Measurements from ENCODE around the gene NEUROG2.

DNA sequence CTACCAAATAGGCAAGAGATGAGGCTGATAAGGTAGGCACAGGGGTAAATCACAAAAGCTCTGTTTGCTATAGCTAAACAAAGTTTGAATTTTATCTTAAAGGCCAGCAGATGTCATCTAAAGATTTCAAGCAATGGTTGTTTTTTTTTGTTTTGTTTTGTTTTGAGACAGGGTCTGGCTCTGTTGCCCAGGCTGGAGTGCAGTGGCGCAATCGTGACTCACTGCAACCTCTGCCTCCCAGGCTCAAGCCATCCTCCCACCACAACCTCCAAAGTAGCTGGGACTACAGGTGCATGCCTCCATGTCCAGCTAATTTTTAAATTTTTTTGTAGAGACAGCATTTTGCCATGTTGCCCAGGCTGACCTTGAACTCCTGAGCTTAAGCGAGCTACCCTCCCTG, 43.1 kb upstream of the NEUROG2 start:
- TF ChIP-seq POLR2A (IDR thresholded peaks at IDR 0.05), result no peak
- TF ChIP-seq, protein P1, sequence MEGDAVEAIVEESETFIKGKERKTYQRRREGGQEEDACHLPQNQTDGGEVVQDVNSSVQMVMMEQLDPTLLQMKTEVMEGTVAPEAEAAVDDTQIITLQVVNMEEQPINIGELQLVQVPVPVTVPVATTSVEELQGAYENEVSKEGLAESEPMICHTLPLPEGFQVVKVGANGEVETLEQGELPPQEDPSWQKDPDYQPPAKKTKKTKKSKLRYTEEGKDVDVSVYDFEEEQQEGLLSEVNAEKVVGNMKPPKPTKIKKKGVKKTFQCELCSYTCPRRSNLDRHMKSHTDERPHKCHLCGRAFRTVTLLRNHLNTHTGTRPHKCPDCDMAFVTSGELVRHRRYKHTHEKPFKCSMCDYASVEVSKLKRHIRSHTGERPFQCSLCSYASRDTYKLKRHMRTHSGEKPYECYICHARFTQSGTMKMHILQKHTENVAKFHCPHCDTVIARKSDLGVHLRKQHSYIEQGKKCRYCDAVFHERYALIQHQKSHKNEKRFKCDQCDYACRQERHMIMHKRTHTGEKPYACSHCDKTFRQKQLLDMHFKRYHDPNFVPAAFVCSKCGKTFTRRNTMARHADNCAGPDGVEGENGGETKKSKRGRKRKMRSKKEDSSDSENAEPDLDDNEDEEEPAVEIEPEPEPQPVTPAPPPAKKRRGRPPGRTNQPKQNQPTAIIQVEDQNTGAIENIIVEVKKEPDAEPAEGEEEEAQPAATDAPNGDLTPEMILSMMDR (IDR thresholded peaks at IDR 0.05), result no peak
